HEK293T (cell line): Measurements from ENCODE around the gene ADGRD1.

Source experiments
- CTCF ChIA-PET: fragments of 350-600 bp; formaldehyde crosslinking; extraction: SDS; loops from one replicate; lab custom pipeline; 2021; ENCODE audit warnings: antibody characterized with exemption, inconsistent platforms; lab: Yijun Ruan, JAX
- POLR2A ChIA-PET: fragments of 350-600 bp; formaldehyde crosslinking; extraction: SDS; loops from one replicate; lab custom pipeline; 2020; ENCODE audit warnings: antibody characterized with exemption, inconsistent platforms; lab: Yijun Ruan, JAX
- DNase-seq: peaks from one replicate; pipeline ENCODE4 v3.0.0; 2012; ENCODE audit warnings: mixed read lengths; ENCODE audit errors: extremely low spot score
- ARNT ChIP-seq: fragments of 450-650 bp; IDR thresholded peaks from 2 replicates; pipeline ENCODE4 v1.6.1; 2017; ENCODE audit warnings: mild to moderate bottlenecking
- BHLHE40 ChIP-seq: fragments of 450-650 bp; IDR thresholded peaks from 2 replicates; pipeline ENCODE4 v1.6.1; 2016; ENCODE audit warnings: mild to moderate bottlenecking, moderate library complexity, borderline replicate concordance
- CTBP1 ChIP-seq: fragments of 450-650 bp; IDR thresholded peaks from 2 replicates; pipeline ENCODE4 v1.6.1; 2016; ENCODE audit warnings: borderline replicate concordance
- ELF4 ChIP-seq: fragments of 450-650 bp; IDR thresholded peaks from 2 replicates; pipeline ENCODE4 v1.6.1; 2017; ENCODE audit warnings: antibody characterized with exemption
- FOXA1 ChIP-seq: fragments of 450-650 bp; IDR thresholded peaks from 2 replicates; pipeline ENCODE4 v1.6.1; 2016; ENCODE audit warnings: mild to moderate bottlenecking
- FOXK2 ChIP-seq: fragments of 450-650 bp; IDR thresholded peaks from 2 replicates; pipeline ENCODE4 v1.6.1; 2016; ENCODE audit warnings: mild to moderate bottlenecking
- FOXM1 ChIP-seq: fragments of 450-650 bp; IDR thresholded peaks from 2 replicates; pipeline ENCODE4 v1.6.1; 2017; ENCODE audit warnings: mild to moderate bottlenecking, borderline replicate concordance
- HDGF ChIP-seq: fragments of 450-650 bp; IDR thresholded peaks from 2 replicates; pipeline ENCODE4 v1.6.1; 2017; ENCODE audit warnings: antibody characterized with exemption, borderline replicate concordance
- L3MBTL2 ChIP-seq: fragments of 450-650 bp; conservative IDR thresholded peaks from 2 replicates; pipeline ENCODE4 v1.6.1; 2016; ENCODE audit warnings: mild to moderate bottlenecking
- LEF1 ChIP-seq: fragments of 450-650 bp; IDR thresholded peaks from 2 replicates; pipeline ENCODE4 v1.6.1; 2017; ENCODE audit warnings: mild to moderate bottlenecking, borderline replicate concordance
- NFRKB ChIP-seq: fragments of 450-650 bp; IDR thresholded peaks from 2 replicates; pipeline ENCODE4 v1.6.1; 2016; ENCODE audit warnings: mild to moderate bottlenecking, moderate library complexity
- PKNOX1 ChIP-seq: fragments of 450-650 bp; IDR thresholded peaks from 2 replicates; pipeline ENCODE4 v1.6.1; 2016
- SP1 ChIP-seq: fragments of 450-650 bp; IDR thresholded peaks from 2 replicates; pipeline ENCODE4 v1.6.1; 2017
- SUZ12 ChIP-seq: fragments of 450-650 bp; IDR thresholded peaks from 2 replicates; pipeline ENCODE4 v1.6.1; 2016; ENCODE audit warnings: mild to moderate bottlenecking
- TARDBP ChIP-seq: fragments of 450-650 bp; IDR thresholded peaks from 2 replicates; pipeline ENCODE4 v1.6.1; 2016
- ZNF384 ChIP-seq: fragments of 450-650 bp; IDR thresholded peaks from 2 replicates; pipeline ENCODE4 v1.6.1; 2016

The ADGRD1 gene

GRCh38 chr12:131053567-131053966 lies 99.9 kb downstream of the ADGRD1 start:
- TF ChIP-seq TARDBP = no peak
- no peak for TF ChIP-seq SP1
- TF ChIP-seq ZNF384 = no peak
- no peak for TF ChIP-seq NFRKB
- no peak for TF ChIP-seq CTBP1
- TF ChIP-seq ELF4 = no peak
- ChIA-PET CTCF (no interaction called here), POLR2A (no interaction called here)
- no peak for DNase-seq

GRCh38 chr12:131054345-131055092 lies 100.8 kb downstream of the ADGRD1 start:
- TF ChIP-seq FOXM1 = no peak
- TF ChIP-seq CTBP1 = no peak
- TF ChIP-seq ZNF384 = no peak
- no peak for TF ChIP-seq SP1
- no peak for TF ChIP-seq TARDBP
- no peak for TF ChIP-seq PKNOX1
- no peak for TF ChIP-seq BHLHE40
- TF ChIP-seq ELF4 = no peak
- TF ChIP-seq FOXK2 = no peak
- TF ChIP-seq SUZ12 = no peak
- no peak for TF ChIP-seq L3MBTL2
- no peak for TF ChIP-seq NFRKB
- TF ChIP-seq LEF1 = no peak
- TF ChIP-seq FOXA1 = no peak
- no peak for TF ChIP-seq HDGF
- TF ChIP-seq ARNT = no peak
- CTCF ChIA-PET = no interaction called here
- POLR2A ChIA-PET = no interaction called here

GRCh38 chr12:131055093-131055465 lies 101.4 kb downstream of the ADGRD1 start:
- no peak for TF ChIP-seq TARDBP
- TF ChIP-seq SP1 = no peak
- TF ChIP-seq CTBP1 = no peak
- no peak for TF ChIP-seq FOXA1
- no peak for TF ChIP-seq ARNT
- no peak for TF ChIP-seq HDGF
- TF ChIP-seq FOXM1 = no peak
- no peak for TF ChIP-seq ELF4
- TF ChIP-seq L3MBTL2 = no peak
- no peak for TF ChIP-seq SUZ12
- no peak for TF ChIP-seq PKNOX1
- no peak for TF ChIP-seq NFRKB
- TF ChIP-seq BHLHE40 = no peak
- TF ChIP-seq FOXK2 = no peak
- TF ChIP-seq ZNF384 = no peak
- ChIA-PET CTCF (no interaction called here), POLR2A (no interaction called here)
- no peak for DNase-seq

More at GRCh38 chr12:131054345-131055092, 100.8 kb downstream of the ADGRD1 start:
- no peak for DNase-seq

GRCh38 chr12:131055596-131056233 lies 102.0 kb downstream of the ADGRD1 start:
- POLR2A ChIA-PET = no interaction called here
- no peak for DNase-seq
- TF ChIP-seq CTBP1 = no peak
- TF ChIP-seq FOXK2 = no peak
- TF ChIP-seq FOXA1 = no peak
- no peak for TF ChIP-seq ZNF384
- no peak for TF ChIP-seq TARDBP
- TF ChIP-seq PKNOX1 = no peak
- TF ChIP-seq L3MBTL2 = no peak
- no peak for TF ChIP-seq BHLHE40
- no peak for TF ChIP-seq SP1
- no peak for TF ChIP-seq LEF1
- no peak for TF ChIP-seq FOXM1
- TF ChIP-seq NFRKB = no peak
- TF ChIP-seq SUZ12 = no peak
- CTCF ChIA-PET = no interaction called here

GRCh38 chr12:131056626-131057025 lies 102.9 kb downstream of the ADGRD1 start:
- no peak for DNase-seq
- ChIA-PET POLR2A (no interaction called here), CTCF (no interaction called here)
- TF ChIP-seq NFRKB = no peak
- TF ChIP-seq ELF4 = no peak
- no peak for TF ChIP-seq L3MBTL2
- TF ChIP-seq HDGF = no peak
- no peak for TF ChIP-seq TARDBP
- no peak for TF ChIP-seq SP1
- TF ChIP-seq FOXA1 = no peak
- no peak for TF ChIP-seq PKNOX1
- no peak for TF ChIP-seq ZNF384
- TF ChIP-seq SUZ12 = no peak
- TF ChIP-seq BHLHE40 = no peak
- TF ChIP-seq CTBP1 = no peak
- TF ChIP-seq FOXM1 = no peak
- no peak for TF ChIP-seq LEF1
- no peak for TF ChIP-seq ARNT
- TF ChIP-seq FOXK2 = no peak
